GM18498 (cell line): Measurements from ENCODE around the gene KLF2.
"Not testable (repeated sequence)": the region's sequence is repeated elsewhere in the genome, so short reads cannot be mapped to it uniquely, and the experiment has no call there.

ENCODE experiments used
- ATAC-seq: cut with Tn5 transposase; IDR thresholded peaks from one replicate; pipeline ENCODE4 v1.9.1; 2021; ENCODE audit warnings: mild to moderate bottlenecking, moderate library complexity; ENCODE audit not compliant: unreplicated experiment

KLF2 gene

GRCh38 chr19:16324384-16325160 is at the start of gene KLF2:
Gene KLF2, plus strand, starts transcription at chr19:16324826. Its CDS starts 98 bp downstream, at chr19:16324924.
- peak; percentile 63 for ATAC-seq

GRCh38 chr19:16280306-16280705 is 44.3 kb upstream of the KLF2 start:
- no peak for ATAC-seq

- no peak for ATAC-seq
Measured at GRCh38 chr19:16281743-16282142, 42.9 kb upstream of the KLF2 start.

- ATAC-seq = no peak
Measured at GRCh38 chr19:16283210-16284061, 41.2 kb upstream of the KLF2 start.

- ATAC-seq = no peak
Measured at GRCh38 chr19:16284505-16284904, 40.1 kb upstream of the KLF2 start.

- ATAC-seq = not testable (repeated sequence)
Measured at GRCh38 chr19:16285079-16285478, 39.5 kb upstream of the KLF2 start.

GRCh38 chr19:16285769-16286498 is 38.7 kb upstream of the KLF2 start:
- ATAC-seq = no peak

- no peak for ATAC-seq
Measured at GRCh38 chr19:16288544-16288943, 36.1 kb upstream of the KLF2 start.

GRCh38 chr19:16289594-16289993 is 35.0 kb upstream of the KLF2 start:
- no peak for ATAC-seq

GRCh38 chr19:16290692-16291091 is 33.9 kb upstream of the KLF2 start:
- no peak for ATAC-seq

- ATAC-seq = no peak
Measured at GRCh38 chr19:16293118-16294091, 31.2 kb upstream of the KLF2 start.

- ATAC-seq = no peak
Measured at GRCh38 chr19:16295057-16295456, 29.6 kb upstream of the KLF2 start.

GRCh38 chr19:16296713-16297112 is 27.9 kb upstream of the KLF2 start:
- ATAC-seq = no peak

GRCh38 chr19:16297575-16298178 is 26.9 kb upstream of the KLF2 start:
- no peak for ATAC-seq

GRCh38 chr19:16298334-16298733 is 26.3 kb upstream of the KLF2 start:
- ATAC-seq = no peak

GRCh38 chr19:16301999-16302694 is 22.5 kb upstream of the KLF2 start:
- ATAC-seq = no peak

- ATAC-seq = no peak
Measured at GRCh38 chr19:16303755-16304154, 20.9 kb upstream of the KLF2 start.

- not testable (repeated sequence) for ATAC-seq
Measured at GRCh38 chr19:16304511-16304910, 20.1 kb upstream of the KLF2 start.

- not testable (repeated sequence) for ATAC-seq
Measured at GRCh38 chr19:16305060-16305459, 19.6 kb upstream of the KLF2 start.
